ENCODE measurements around the gene AP3S2. TPM values are rescaled to one million over a fixed set of nuclear protein-coding genes. Genes with fewer than 3 reads are reported as not detected.
A peak's percentile ranks its signal among the peaks of the same experiment; 100 is the strongest.

Gene AP3S2
- total and polyA plus RNA-seq, 2 of the 13 experiments (the other 11 are each of a cell fraction or from before 2014, with no cell fraction given): 17.6 to 44.4 TPM

DNA sequence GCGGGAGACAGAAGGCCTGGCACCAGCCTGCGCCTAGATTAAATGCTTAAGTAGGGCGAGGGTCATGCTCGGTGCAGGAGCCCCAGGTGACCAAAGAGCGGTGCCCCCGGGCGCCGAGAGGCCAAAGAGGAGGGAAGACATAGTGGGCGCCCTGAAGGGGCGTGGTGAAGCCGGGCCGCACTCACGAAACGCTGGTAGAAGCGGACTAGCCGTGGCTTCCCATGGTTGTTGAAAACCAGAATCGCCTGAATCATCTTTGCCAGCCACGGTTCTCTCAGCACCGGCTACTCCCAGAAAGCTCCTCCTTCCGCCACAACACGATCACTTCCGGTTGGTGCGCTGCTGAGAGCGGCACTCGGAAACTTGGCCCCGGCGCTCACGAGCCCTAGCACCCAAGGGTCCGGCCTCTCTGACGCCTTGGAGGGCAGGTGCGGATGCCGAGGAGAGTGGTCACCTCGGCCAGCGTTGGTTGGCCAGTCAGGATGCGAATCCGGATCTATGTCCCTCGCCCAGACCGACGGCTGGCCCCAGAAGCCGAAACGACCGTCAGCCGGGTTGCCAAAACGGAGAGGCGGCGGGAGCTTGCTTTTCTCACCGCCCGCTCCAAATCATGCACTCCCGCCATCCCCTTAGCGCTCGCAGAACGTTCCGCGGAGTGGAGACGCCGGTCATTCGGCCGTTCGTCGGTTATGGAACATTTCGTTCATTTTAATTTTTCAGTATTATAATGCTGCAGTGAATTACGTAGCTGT, at the start of gene AP3S2 (continued):
- TF ChIP-seq, protein P1, sequence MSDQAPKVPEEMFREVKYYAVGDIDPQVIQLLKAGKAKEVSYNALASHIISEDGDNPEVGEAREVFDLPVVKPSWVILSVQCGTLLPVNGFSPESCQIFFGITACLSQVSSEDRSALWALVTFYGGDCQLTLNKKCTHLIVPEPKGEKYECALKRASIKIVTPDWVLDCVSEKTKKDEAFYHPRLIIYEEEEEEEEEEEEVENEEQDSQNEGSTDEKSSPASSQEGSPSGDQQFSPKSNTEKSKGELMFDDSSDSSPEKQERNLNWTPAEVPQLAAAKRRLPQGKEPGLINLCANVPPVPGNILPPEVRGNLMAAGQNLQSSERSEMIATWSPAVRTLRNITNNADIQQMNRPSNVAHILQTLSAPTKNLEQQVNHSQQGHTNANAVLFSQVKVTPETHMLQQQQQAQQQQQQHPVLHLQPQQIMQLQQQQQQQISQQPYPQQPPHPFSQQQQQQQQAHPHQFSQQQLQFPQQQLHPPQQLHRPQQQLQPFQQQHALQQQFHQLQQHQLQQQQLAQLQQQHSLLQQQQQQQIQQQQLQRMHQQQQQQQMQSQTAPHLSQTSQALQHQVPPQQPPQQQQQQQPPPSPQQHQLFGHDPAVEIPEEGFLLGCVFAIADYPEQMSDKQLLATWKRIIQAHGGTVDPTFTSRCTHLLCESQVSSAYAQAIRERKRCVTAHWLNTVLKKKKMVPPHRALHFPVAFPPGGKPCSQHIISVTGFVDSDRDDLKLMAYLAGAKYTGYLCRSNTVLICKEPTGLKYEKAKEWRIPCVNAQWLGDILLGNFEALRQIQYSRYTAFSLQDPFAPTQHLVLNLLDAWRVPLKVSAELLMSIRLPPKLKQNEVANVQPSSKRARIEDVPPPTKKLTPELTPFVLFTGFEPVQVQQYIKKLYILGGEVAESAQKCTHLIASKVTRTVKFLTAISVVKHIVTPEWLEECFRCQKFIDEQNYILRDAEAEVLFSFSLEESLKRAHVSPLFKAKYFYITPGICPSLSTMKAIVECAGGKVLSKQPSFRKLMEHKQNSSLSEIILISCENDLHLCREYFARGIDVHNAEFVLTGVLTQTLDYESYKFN (CRISPR knock-in tag; conservative IDR thresholded peaks at IDR 0.05): peak; percentile 63; the same call in 1 of the 2 replicates
- TF ChIP-seq MEIS2 (CRISPR knock-in tag; IDR thresholded peaks at IDR 0.05) (no peak; the same call in 1 of the 2 replicates), SALL1 (CRISPR knock-in tag; IDR thresholded peaks at IDR 0.05) (peak; percentile 96), ZBTB21 (CRISPR knock-in tag; IDR thresholded peaks at IDR 0.05) (peak; percentile 68; the same call in 1 of the 2 replicates), ZNF343 (CRISPR knock-in tag; IDR thresholded peaks at IDR 0.05) (no peak), ZSCAN20 (CRISPR knock-in tag; IDR thresholded peaks at IDR 0.05; ENCODE audit: borderline replicate concordance) (peak; percentile 95; the same call in 1 of the 2 replicates), RBM22 (optimal IDR thresholded peaks at IDR 0.05; ENCODE audit: low read length) (peak; percentile 69), CENPX (CRISPR knock-in tag; IDR thresholded peaks at IDR 0.05) (no peak), ZNF567 (CRISPR knock-in tag; IDR thresholded peaks at IDR 0.05; ENCODE audit: borderline replicate concordance) (peak; percentile 97; the same call in 1 of the 2 replicates), BHLHE40 (IDR thresholded peaks at IDR 0.05; ENCODE audit: low read length) (peak; percentile 73), ETV5 (CRISPR knock-in tag; IDR thresholded peaks at IDR 0.05; ENCODE audit: borderline replicate concordance) (peak; percentile 84), ZNF451 (CRISPR knock-in tag; IDR thresholded peaks at IDR 0.05) (peak; percentile 93; the same call in 1 of the 2 replicates), FOXA1 (IDR thresholded peaks at IDR 0.05) (no peak), FOXA1 (CRISPR knock-in tag; IDR thresholded peaks at IDR 0.05) (peak; percentile 32; the same call in 1 of the 2 replicates), HOXA9 (CRISPR knock-in tag; IDR thresholded peaks at IDR 0.05; ENCODE audit: borderline replicate concordance) (0 out of 2 replicates have a peak, but pooled peaks have one; percentile 49), ZNF557 (CRISPR knock-in tag; IDR thresholded peaks at IDR 0.05) (no peak), ZNF563 (CRISPR knock-in tag; IDR thresholded peaks at IDR 0.05) (peak; percentile 85; the same call in 1 of the 2 replicates), ZNF256 (CRISPR knock-in tag; conservative IDR thresholded peaks at IDR 0.05) (no peak; the same call in 1 of the 2 replicates), NFE2 (CRISPR knock-in tag; IDR thresholded peaks at IDR 0.05) (no peak), ZNF572 (CRISPR knock-in tag; IDR thresholded peaks at IDR 0.05) (peak; percentile 91; the same call in 1 of the 2 replicates)
- TF ChIP-seq, protein P2, sequence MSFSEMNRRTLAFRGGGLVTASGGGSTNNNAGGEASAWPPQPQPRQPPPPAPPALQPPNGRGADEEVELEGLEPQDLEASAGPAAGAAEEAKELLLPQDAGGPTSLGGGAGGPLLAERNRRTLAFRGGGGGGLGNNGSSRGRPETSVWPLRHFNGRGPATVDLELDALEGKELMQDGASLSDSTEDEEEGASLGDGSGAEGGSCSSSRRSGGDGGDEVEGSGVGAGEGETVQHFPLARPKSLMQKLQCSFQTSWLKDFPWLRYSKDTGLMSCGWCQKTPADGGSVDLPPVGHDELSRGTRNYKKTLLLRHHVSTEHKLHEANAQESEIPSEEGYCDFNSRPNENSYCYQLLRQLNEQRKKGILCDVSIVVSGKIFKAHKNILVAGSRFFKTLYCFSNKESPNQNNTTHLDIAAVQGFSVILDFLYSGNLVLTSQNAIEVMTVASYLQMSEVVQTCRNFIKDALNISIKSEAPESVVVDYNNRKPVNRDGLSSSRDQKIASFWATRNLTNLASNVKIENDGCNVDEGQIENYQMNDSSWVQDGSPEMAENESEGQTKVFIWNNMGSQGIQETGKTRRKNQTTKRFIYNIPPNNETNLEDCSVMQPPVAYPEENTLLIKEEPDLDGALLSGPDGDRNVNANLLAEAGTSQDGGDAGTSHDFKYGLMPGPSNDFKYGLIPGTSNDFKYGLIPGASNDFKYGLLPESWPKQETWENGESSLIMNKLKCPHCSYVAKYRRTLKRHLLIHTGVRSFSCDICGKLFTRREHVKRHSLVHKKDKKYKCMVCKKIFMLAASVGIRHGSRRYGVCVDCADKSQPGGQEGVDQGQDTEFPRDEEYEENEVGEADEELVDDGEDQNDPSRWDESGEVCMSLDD (CRISPR knock-in tag; IDR thresholded peaks at IDR 0.05; ENCODE audit: borderline replicate concordance): no peak; the same call in 1 of the 2 replicates
- TF ChIP-seq, protein P3, sequence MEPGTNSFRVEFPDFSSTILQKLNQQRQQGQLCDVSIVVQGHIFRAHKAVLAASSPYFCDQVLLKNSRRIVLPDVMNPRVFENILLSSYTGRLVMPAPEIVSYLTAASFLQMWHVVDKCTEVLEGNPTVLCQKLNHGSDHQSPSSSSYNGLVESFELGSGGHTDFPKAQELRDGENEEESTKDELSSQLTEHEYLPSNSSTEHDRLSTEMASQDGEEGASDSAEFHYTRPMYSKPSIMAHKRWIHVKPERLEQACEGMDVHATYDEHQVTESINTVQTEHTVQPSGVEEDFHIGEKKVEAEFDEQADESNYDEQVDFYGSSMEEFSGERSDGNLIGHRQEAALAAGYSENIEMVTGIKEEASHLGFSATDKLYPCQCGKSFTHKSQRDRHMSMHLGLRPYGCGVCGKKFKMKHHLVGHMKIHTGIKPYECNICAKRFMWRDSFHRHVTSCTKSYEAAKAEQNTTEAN (CRISPR knock-in tag; conservative IDR thresholded peaks at IDR 0.05): peak; percentile 72; the same call in 1 of the 2 replicates
- TF ChIP-seq, protein P4, sequence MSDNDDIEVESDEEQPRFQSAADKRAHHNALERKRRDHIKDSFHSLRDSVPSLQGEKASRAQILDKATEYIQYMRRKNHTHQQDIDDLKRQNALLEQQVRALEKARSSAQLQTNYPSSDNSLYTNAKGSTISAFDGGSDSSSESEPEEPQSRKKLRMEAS (IDR thresholded peaks at IDR 0.05): peak; percentile 95

All from HepG2 (cell line).